Measurements from ENCODE around the gene PAX5.

GRCh38 chr9:36900856-36901220, 133.2 kb downstream of the PAX5 start:
- no peak for TF ChIP-seq CTCF (conservative IDR thresholded peaks at IDR 0.05)
- TF ChIP-seq EZH2 (IDR thresholded peaks at IDR 0.05; ENCODE audit: low read depth): no peak
